ENCODE results near the gene CADPS2. TPM values are rescaled to one million over a fixed set of nuclear protein-coding genes. Genes with fewer than 3 reads are reported as not detected.

CADPS2 gene
- total and polyA plus RNA-seq, 2 of the 8 experiments (the other 6 are each of a cell fraction or from before 2014, with no cell fraction given), result 8.9 to 22.3 TPM

- no peak for TF ChIP-seq CHD7 (IDR thresholded peaks at IDR 0.05; ENCODE audit: insufficient replicate concordance, low read length)
- no peak for TF ChIP-seq USF2 (IDR thresholded peaks at IDR 0.05; ENCODE audit: low read length)
- TF ChIP-seq NANOG (IDR thresholded peaks at IDR 0.05; ENCODE audit: insufficient read depth, low read depth, low read length, poor library complexity, severe bottlenecking), result no peak
- no peak for TF ChIP-seq ATF3 (IDR thresholded peaks at IDR 0.05; ENCODE audit: insufficient read depth, low read depth, low read length)
- no peak for TF ChIP-seq CHD1 (IDR thresholded peaks at IDR 0.05; ENCODE audit: low read depth, low read length)
These were observed 183.3 kb downstream of the CADPS2 start, which contains the start of gene RNF148 (continued) for GRCh38 chr7:122702872-122703510.

Measured in H1 (cell line).